GM21367 (cell line): Measurements from ENCODE around the gene ACOT9.
"Not testable (repeated sequence)": the region's sequence is repeated elsewhere in the genome, so short reads cannot be mapped to it uniquely, and the experiment has no call there.

Experiments used
- ATAC-seq: cut with Tn5 transposase; IDR thresholded peaks from one replicate; pipeline ENCODE4 v1.9.1; 2021; ENCODE audit not compliant: unreplicated experiment

Gene ACOT9

DNA sequence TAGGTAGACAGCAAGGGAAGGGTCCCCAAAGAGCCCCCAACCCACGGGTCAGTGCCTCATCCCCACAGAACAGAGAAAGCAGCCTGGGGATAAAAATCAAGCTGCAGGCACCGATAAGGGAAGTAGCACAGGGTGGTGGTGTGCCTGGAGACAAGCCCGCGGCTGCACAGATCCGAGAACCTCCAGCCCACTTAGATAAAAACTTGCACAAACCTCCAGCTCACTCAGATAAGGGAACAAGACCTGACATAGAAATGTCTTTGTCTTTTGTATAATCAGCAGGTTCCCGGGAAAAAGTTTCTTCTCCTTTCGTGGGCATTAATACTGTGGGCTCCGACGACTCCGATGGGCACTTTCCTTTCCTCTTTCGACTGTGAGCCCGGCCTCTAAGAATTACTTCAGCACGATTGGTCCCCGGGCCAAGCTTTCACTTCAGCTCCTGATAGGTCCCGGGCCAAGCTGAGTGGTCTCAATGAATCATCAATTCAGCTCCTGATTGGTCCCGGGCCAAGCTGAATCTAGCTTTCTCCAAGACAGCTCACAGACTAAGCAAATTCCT lies 43.4 kb downstream of the ACOT9 start:
- no peak for ATAC-seq

GRCh38 chrX:23694606-23695005 lies 48.5 kb downstream of the ACOT9 start:
- ATAC-seq, result no peak

- ATAC-seq, result no peak
These were observed 50.9 kb downstream of the ACOT9 start for GRCh38 chrX:23692166-23692565.

- not testable (repeated sequence) for ATAC-seq
These were observed 66.6 kb downstream of the ACOT9 start for GRCh38 chrX:23676486-23676885.

DNA sequence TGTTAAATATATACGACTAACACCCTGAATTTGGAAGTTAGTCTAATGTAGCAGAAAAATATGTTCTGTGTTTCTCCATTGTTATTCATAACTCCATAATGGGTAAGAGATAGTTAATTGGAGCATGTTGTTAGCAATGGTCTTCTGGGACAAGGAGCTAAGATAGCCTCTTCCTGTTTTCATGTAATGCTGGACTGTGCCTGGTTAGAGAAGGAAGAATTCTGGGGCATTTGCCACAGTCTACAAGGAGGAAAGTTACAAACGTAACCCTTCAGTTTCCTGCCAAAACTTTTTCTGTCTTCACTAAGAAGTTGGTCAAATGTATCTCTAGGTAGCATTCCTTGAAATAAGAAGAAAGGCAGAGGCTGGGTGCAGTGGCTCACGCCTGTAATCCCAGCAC lies 70.0 kb downstream of the ACOT9 start:
- ATAC-seq, result no peak

DNA sequence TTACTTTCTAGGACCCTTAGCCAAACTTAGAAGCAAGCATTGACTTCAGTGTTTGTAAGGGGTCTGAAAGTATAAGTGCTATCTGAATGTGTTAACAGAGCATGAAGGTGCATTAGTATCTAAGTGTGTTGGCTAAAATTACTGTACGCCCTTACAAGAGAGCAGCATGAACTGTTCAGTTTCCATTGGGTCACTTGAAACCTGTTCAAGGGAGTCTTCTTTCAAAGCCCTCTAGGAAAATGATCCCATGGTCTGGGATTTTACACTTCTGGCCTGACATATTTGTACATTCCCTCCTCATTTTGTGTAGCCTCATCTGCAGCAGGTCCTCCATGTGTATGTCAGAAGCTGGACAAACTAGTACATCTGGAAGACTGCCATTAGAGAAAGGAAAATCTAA lies 72.5 kb downstream of the ACOT9 start:
- no peak for ATAC-seq

DNA sequence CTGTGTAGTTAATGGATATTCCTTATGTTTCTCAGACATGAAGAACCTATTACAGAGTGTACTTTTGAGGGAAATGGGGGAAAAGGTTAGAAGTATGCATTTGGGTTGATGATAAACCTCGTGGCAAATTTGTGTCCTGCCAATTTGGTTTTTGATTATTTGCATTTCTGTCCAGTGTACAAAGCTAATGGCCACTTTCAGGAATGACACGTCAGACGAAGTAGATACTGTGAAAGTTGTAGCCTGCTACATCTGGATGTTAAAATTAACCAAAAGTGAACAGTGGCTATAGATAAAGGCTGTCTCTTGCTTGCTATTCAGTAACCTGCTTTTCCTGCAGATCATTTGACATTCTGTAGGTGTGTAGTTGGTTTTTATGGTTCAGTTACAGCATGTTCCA lies 74.7 kb downstream of the ACOT9 start:
- ATAC-seq, result peak; percentile 34

GRCh38 chrX:23667239-23668177 lies 75.6 kb downstream of the ACOT9 start, which contains the start of gene PRDX4:
Gene PRDX4 (plus strand): TSS chrX:23667493. CDS start chrX:23667571, 78 bp downstream.
- peak; percentile 50 for ATAC-seq

DNA sequence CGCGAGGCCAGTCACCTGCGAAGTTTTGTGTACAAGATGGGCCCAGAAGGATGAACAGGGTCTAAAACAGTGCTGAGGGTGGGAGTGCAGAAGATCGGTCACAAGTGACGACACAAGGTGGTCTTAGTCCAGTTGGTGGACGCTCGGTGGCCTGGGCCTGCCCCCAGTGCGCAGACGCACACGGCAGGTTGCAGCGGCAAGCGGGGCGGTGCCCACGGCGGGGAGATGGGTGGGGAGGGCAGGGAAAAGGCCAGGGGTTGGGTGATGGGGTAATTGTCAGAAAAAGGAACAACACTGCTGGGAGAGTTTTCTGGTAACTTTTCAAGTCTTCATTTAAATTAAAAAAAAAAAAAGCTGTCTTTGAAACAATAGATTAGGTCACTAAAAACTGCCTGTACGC lies 76.8 kb downstream of the ACOT9 start:
- no peak for ATAC-seq

DNA sequence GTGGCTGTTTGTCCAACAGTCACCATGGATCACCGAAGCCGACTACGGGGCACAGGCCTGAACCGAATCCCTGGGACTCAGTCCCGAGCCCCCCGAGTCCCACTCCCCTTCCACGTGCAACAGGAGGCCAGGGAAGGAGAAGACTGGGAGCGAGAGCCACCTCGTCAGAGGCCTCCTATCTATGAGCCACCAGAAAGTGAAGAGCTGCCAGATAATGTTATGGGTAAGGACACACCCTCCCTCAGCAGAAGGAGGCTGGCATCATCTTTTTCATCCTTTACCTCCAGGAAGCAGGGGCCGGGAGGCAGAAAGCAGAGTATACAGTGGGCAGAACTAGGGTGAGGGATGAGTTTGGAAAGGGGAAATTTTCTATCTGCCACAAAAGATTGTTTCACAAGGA lies 78.6 kb downstream of the ACOT9 start:
- ATAC-seq, result no peak

- peak; percentile 53 for ATAC-seq
These were observed 80.2 kb downstream of the ACOT9 start for GRCh38 chrX:23662853-23663252.

DNA sequence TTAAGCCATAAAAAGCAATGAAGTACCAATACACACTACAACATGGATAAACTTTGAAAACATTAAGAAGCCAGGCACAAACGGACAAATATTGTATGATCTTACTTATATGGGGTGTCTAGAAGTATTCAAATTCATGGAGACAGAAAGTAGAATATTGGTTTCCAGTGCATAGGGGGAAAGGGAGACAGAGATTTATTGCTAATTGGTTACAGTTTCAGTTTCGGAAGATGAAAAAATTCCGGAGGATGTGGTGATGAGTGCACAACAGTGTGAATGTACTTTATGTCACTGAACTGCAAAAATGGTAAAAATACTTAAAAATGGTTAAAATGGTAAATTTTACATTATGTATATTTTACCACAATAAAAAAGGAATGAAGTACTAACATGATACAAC lies 80.9 kb downstream of the ACOT9 start:
- ATAC-seq, result peak; percentile 47

DNA sequence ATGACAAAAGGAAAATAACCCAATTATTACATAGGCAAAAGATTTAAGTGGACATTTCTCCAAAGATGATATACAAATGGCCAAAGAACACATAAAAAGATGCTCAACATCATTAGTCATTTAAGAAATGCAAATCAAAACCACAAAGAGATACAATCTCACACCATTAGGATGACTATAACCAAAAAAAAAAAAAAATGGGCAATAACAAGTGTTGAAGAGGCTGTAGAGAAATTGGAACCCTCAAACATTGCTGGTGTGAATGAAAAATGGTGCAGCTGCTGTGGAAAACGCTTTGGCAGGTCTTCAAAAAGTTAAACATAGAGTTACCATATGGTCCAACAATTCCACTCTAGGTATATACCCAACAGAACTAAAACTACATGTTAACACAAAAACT lies 81.4 kb downstream of the ACOT9 start:
- ATAC-seq, result no peak

- ATAC-seq, result no peak
These were observed 82.3 kb downstream of the ACOT9 start for GRCh38 chrX:23660766-23661132.

DNA sequence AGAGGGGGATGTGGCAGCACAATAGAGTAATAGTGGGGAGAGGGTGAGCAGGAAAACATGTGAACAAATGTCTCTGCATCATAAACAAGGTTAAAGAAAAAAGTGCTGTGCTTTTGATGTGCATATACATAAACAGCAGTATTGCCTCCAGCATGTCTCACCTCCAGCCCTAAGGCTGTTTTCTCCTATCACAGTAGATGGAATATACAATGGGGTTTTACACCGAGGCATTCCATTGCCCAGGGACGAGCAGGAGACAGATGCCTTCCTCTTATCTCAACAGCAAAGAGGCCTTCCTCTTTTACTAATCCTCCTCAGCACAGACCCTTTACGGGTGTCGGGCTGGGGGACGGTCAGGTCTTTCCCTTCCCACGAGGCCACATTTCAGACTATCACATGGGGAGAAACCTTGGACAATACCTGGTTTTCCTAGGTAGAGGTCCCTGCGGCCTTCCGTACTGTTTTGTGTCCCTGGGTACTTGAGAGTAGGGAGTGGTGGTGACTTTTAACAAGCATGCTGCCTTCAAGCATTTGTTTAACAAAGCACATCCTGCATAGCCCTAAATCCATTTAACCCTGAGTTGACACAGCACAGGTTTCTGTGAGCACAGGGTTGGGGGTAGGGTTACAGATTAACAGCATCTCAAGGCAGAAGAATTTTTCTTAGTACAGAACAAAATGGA lies 82.9 kb downstream of the ACOT9 start:
- not testable (repeated sequence) for ATAC-seq

- ATAC-seq, result no peak
These were observed 83.7 kb downstream of the ACOT9 start for GRCh38 chrX:23659339-23659738.

- no peak for ATAC-seq
These were observed 86.4 kb downstream of the ACOT9 start for GRCh38 chrX:23656684-23657083.

- no peak for ATAC-seq
These were observed 87.0 kb downstream of the ACOT9 start for GRCh38 chrX:23656091-23656490.
